ENCODE results near the gene CERS6. TPM values are rescaled to one million over a fixed set of nuclear protein-coding genes. Genes with fewer than 3 reads are reported as not detected.

CERS6 gene
- total and polyA plus RNA-seq, 4 donors, result 4.2 to 20.4 (median 10.1) TPM

GRCh38 chr2:168521053-168521741 lies 65.1 kb downstream of the CERS6 start:
- no peaks in the 10 kb centered on the region for H3K36me3 ChIP-seq (ENCODE audit: control insufficient read depth in 4 of 4, insufficient read depth in 3 of 4, low read depth in 1 of 4, low read length in 3 of 4)
- no peak for DNase-seq (ENCODE audit: low spot score)
- H3K27me3 ChIP-seq (ENCODE audit: control insufficient read depth in 4 of 4, insufficient read depth in 4 of 4, low read length in 3 of 4), result no peaks in the 10 kb centered on the region
- H3K9ac ChIP-seq (ENCODE audit: low read depth in 1 of 2, low read length in 2 of 2), result no peak overlapping the region
- TF ChIP-seq FOXA1 (IDR thresholded peaks at IDR 0.05) (no peak), MAX (IDR thresholded peaks at IDR 0.05) (no peak)
- no peak overlapping the region for H3K27ac ChIP-seq (ENCODE audit: low read depth in 1 of 2, low read length in 2 of 2)
- no peaks in the 10 kb centered on the region for H3K9me3 ChIP-seq (ENCODE audit: control insufficient read depth in 4 of 4, low read length in 3 of 4)
- H3K4me1 ChIP-seq (ENCODE audit: control insufficient read depth in 4 of 4, insufficient read depth in 4 of 4, low read length in 3 of 4), result no peaks in the 10 kb centered on the region
- WGBS, result 80% methylated on average over 6 of the region's 6 CpGs
- no peak overlapping the region for H3K4me3 ChIP-seq (ENCODE audit: low read depth in 1 of 3, low read length in 3 of 3)

- no peaks in the 10 kb centered on the region for H3K9me3 ChIP-seq (ENCODE audit: control insufficient read depth in 4 of 4, low read length in 3 of 4)
- H3K4me3 ChIP-seq (ENCODE audit: low read depth in 1 of 3, low read length in 3 of 3), result no peak overlapping the region
- no peak for DNase-seq (ENCODE audit: low spot score)
- no peaks in the 10 kb centered on the region for H3K27me3 ChIP-seq (ENCODE audit: control insufficient read depth in 4 of 4, insufficient read depth in 4 of 4, low read length in 3 of 4)
- H3K9ac ChIP-seq (ENCODE audit: low read depth in 1 of 2, low read length in 2 of 2), result no peak overlapping the region
- no peaks in the 10 kb centered on the region for H3K36me3 ChIP-seq (ENCODE audit: control insufficient read depth in 4 of 4, insufficient read depth in 3 of 4, low read depth in 1 of 4, low read length in 3 of 4)
- WGBS, result 97% methylated on average over 2 of the region's 2 CpGs
- TF ChIP-seq FOXA2 (IDR thresholded peaks at IDR 0.05), result no peak
- TF ChIP-seq JUND (IDR thresholded peaks at IDR 0.05), result no peak
- no peak overlapping the region for H3K27ac ChIP-seq (ENCODE audit: low read depth in 1 of 2, low read length in 2 of 2)
- H3K4me1 ChIP-seq (ENCODE audit: control insufficient read depth in 4 of 4, insufficient read depth in 4 of 4, low read length in 3 of 4), result no peaks in the 10 kb centered on the region
Measured at GRCh38 chr2:168522446-168522845, 66.4 kb downstream of the CERS6 start.

- Histone ChIP-seq H3K4me3 (ENCODE audit: low read depth in 1 of 3, low read length in 3 of 3) (no peak overlapping the region), H3K36me3 (ENCODE audit: control insufficient read depth in 4 of 4, insufficient read depth in 3 of 4, low read depth in 1 of 4, low read length in 3 of 4) (no peaks in the 10 kb centered on the region), H3K27me3 (ENCODE audit: control insufficient read depth in 4 of 4, insufficient read depth in 4 of 4, low read length in 3 of 4) (no peaks in the 10 kb centered on the region), H3K4me1 (ENCODE audit: control insufficient read depth in 4 of 4, insufficient read depth in 4 of 4, low read length in 3 of 4) (no peaks in the 10 kb centered on the region), H3K9ac (ENCODE audit: low read depth in 1 of 2, low read length in 2 of 2) (no peak overlapping the region), H3K9me3 (ENCODE audit: control insufficient read depth in 4 of 4, low read length in 3 of 4) (no peaks in the 10 kb centered on the region), H3K27ac (ENCODE audit: low read depth in 1 of 2, low read length in 2 of 2) (no peak overlapping the region)
- no peak for DNase-seq (ENCODE audit: low spot score)
- 83% methylated on average over 2 of the region's 2 CpGs for WGBS
- TF ChIP-seq ZBTB33 (IDR thresholded peaks at IDR 0.05) (no peak), ATF3 (IDR thresholded peaks at IDR 0.05) (no peak), CTCF (IDR thresholded peaks at IDR 0.05; ENCODE audit: low read depth, low read length, missing input control) (no peak), FOXA1 (IDR thresholded peaks at IDR 0.05) (no peak), RAD21 (IDR thresholded peaks at IDR 0.05) (no peak), JUND (IDR thresholded peaks at IDR 0.05) (no peak), GABPA (IDR thresholded peaks at IDR 0.05 in 1 of 2, conservative IDR thresholded peaks at IDR 0.05 in 1 of 2) (no peak), SP1 (IDR thresholded peaks at IDR 0.05) (no peak), HNF4A (conservative IDR thresholded peaks at IDR 0.05) (no peak), TAF1 (conservative IDR thresholded peaks at IDR 0.05) (no peak), NR2F2 (IDR thresholded peaks at IDR 0.05) (no peak)
Measured at GRCh38 chr2:168524005-168524404, 67.9 kb downstream of the CERS6 start.

All from liver (tissue), 9 donors.